Measurements from ENCODE around the gene DOC2A. TPM values are rescaled to one million over a fixed set of nuclear protein-coding genes. Genes with fewer than 3 reads are reported as not detected.

DOC2A gene
- total and polyA plus RNA-seq, 4 donors: 0.09 to 0.22 (median 0.17) TPM; not detected in 1

DNA sequence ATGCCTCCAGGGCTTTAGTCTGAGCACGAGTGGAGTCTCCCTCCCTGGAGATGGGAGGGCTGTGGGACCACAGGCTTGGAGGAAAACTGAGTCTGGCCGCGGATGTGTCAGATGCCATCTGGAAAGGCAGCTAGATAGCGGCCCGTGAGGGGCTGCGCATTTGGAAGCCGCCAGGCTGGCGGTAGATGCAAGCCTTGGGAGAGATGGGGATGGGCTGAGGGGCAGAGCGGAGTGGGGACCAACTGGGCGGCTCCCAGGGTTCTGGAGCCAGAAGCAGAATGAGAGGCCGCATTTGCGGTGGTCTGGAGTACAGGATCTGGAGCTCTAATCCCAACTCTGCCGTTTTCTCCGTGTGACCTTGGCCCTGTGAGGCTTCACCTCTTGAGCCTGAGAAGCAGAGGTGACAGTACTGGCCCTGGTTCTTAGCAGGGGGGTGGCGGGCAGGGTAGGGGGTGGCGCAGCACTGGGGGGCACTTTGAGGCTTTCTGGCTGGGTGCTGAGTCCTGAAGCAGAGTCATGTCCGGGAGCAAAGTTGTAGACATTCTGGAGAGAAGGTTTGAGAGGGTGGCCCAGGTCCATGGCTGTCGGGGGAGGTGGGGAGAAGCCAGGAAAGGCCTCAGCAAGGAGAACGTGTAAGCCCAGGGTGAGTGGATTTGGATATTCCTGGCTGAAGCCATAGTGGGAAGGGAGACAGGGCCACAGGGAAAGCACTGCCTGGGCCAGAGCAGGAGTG lies 8.0 kb downstream of the DOC2A start:
- H3K4me3 ChIP-seq (ENCODE audit: low read depth in 1 of 3, low read length in 3 of 3): no peak overlapping the region
- H3K4me1 ChIP-seq (ENCODE audit: control insufficient read depth in 4 of 4, insufficient read depth in 4 of 4, low read length in 3 of 4): no peaks in the 10 kb centered on the region
- H3K9ac ChIP-seq (ENCODE audit: low read depth in 1 of 2, low read length in 2 of 2): no peak overlapping the region
- DNase-seq (ENCODE audit: low spot score): no peak
- no peaks in the 10 kb centered on the region for H3K9me3 ChIP-seq (ENCODE audit: control insufficient read depth in 4 of 4, low read length in 3 of 4)
- no peak overlapping the region for H3K27ac ChIP-seq (ENCODE audit: low read depth in 1 of 2, low read length in 2 of 2)
- H3K27me3 ChIP-seq (ENCODE audit: control insufficient read depth in 4 of 4, insufficient read depth in 4 of 4, low read length in 3 of 4): no peaks in the 10 kb centered on the region
- 91% methylated on average over 19 of the region's 19 CpGs for whole genome bisulfite sequencing
- H3K36me3 ChIP-seq (ENCODE audit: control insufficient read depth in 4 of 4, insufficient read depth in 3 of 4, low read depth in 1 of 4, low read length in 3 of 4): peaks cover 0 to 10% (median 3%) of the 10 kb centered on the region in 4 donors
- no peak for TF ChIP-seq ATF3 (IDR thresholded peaks at IDR 0.05)
- TF ChIP-seq RAD21 (IDR thresholded peaks at IDR 0.05): no peak
- no peak for TF ChIP-seq REST (IDR thresholded peaks at IDR 0.05)
- TF ChIP-seq RXRA (IDR thresholded peaks at IDR 0.05): no peak
- TF ChIP-seq SP1 (IDR thresholded peaks at IDR 0.05): no peak
- TF ChIP-seq TAF1 (conservative IDR thresholded peaks at IDR 0.05): no peak
- no peak for TF ChIP-seq FOXA1 (IDR thresholded peaks at IDR 0.05)

DNA sequence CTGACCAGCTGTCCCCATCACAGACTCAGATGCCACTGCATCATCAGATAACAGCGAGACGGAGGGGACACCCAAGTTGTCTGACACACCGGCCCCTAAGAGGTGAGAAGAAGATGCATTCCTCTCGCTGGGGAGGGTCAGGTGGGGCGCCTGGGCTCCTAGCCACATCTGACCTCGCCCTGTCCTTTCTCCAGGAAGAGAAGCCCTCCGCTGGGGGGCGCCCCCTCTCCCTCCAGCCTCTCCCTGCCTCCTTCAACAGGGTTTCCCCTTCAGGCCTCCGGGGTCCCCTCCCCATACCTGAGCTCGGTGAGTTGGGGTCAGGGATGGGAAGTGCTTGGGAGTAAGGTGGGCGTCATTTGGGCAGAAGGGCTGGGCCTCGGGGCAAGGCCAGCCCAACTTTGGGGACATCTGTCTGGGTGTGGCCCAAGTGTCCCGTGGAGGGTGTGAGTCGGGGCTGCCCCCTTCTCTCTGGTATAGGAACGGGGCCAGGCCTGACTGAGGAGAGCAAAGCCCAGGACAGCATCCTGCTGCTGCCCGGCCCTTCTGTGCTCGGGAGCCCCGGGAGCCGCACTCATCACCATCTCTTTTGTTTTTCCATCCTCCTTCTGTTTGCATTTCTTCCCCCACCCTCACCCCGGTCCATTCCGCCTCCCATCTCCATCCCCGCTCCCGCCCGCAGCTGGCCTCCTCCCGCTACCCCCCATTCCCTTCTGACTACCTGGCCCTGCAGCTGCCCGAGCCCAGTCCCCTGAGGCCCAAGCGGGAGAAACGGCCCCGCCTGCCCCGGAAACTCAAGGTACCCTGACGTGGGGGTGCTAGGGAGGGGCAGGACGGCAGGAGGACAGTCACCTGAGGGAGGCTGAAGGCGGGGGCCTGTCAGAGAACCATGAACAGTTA lies 9.8 kb downstream of the DOC2A start:
- no peaks in the 10 kb centered on the region for H3K9me3 ChIP-seq (ENCODE audit: control insufficient read depth in 4 of 4, low read length in 3 of 4)
- H3K27me3 ChIP-seq (ENCODE audit: control insufficient read depth in 4 of 4, insufficient read depth in 4 of 4, low read length in 3 of 4): no peaks in the 10 kb centered on the region
- TF ChIP-seq FOXA1 (IDR thresholded peaks at IDR 0.05) (no peak), HNF4G (IDR thresholded peaks at IDR 0.05) (no peak), REST (IDR thresholded peaks at IDR 0.05) (no peak), FOXA2 (IDR thresholded peaks at IDR 0.05) (no peak), JUND (IDR thresholded peaks at IDR 0.05) (no peak)
- TF ChIP-seq, protein P1, sequence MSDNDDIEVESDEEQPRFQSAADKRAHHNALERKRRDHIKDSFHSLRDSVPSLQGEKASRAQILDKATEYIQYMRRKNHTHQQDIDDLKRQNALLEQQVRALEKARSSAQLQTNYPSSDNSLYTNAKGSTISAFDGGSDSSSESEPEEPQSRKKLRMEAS (IDR thresholded peaks at IDR 0.05): no peak
- TF ChIP-seq, protein P2, sequence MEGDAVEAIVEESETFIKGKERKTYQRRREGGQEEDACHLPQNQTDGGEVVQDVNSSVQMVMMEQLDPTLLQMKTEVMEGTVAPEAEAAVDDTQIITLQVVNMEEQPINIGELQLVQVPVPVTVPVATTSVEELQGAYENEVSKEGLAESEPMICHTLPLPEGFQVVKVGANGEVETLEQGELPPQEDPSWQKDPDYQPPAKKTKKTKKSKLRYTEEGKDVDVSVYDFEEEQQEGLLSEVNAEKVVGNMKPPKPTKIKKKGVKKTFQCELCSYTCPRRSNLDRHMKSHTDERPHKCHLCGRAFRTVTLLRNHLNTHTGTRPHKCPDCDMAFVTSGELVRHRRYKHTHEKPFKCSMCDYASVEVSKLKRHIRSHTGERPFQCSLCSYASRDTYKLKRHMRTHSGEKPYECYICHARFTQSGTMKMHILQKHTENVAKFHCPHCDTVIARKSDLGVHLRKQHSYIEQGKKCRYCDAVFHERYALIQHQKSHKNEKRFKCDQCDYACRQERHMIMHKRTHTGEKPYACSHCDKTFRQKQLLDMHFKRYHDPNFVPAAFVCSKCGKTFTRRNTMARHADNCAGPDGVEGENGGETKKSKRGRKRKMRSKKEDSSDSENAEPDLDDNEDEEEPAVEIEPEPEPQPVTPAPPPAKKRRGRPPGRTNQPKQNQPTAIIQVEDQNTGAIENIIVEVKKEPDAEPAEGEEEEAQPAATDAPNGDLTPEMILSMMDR (IDR thresholded peaks at IDR 0.05; ENCODE audit: low read depth, low read length, missing input control): no peak
- 92% methylated on average over 33 of the region's 33 CpGs for WGBS
- no peak for DNase-seq (ENCODE audit: low spot score)
- no peak overlapping the region for H3K4me3 ChIP-seq (ENCODE audit: low read depth in 1 of 3, low read length in 3 of 3)
- H3K27ac ChIP-seq (ENCODE audit: low read depth in 1 of 2, low read length in 2 of 2): no peak overlapping the region
- no peak overlapping the region for H3K9ac ChIP-seq (ENCODE audit: low read depth in 1 of 2, low read length in 2 of 2)
- H3K4me1 ChIP-seq (ENCODE audit: control insufficient read depth in 4 of 4, insufficient read depth in 4 of 4, low read length in 3 of 4): peaks cover 0 to 9% (median 7%) of the 10 kb centered on the region in 4 donors
- H3K36me3 ChIP-seq (ENCODE audit: control insufficient read depth in 4 of 4, insufficient read depth in 3 of 4, low read depth in 1 of 4, low read length in 3 of 4): peaks cover 0 to 10% (median 3%) of the 10 kb centered on the region in 4 donors
